HCT116 (cell line): Measurements from ENCODE around the gene HMGB2. TPM values are rescaled to one million over a fixed set of nuclear protein-coding genes. Genes with fewer than 3 reads are reported as not detected.

Source experiments
- ATAC-seq: fragments of 200-7000 bp; cut with Tn5 transposase; 2 replicates; pipeline ENCODE4 v1.9.1; 2020; ENCODE audit warnings: mild to moderate bottlenecking, moderate library complexity
- BruUV-seq: library from RNA; stranded (reverse); fragments of 400-500 nt; replicated peaks from 2 replicates; lab custom pipeline; 2021; lab: Mats Ljungman, UMichigan
- CTCF ChIA-PET: fragments of 300-600 bp; sonication (Branson Sonifier 250); formaldehyde crosslinking; loops from one replicate; lab custom pipeline; 2021; ENCODE audit warnings: antibody characterized with exemption; lab: Charles Lee
- POLR2A ChIA-PET: fragments of 300-600, 350-600 bp; sonication (Branson Sonifier 250); formaldehyde crosslinking; loops from one replicate; lab custom pipeline; 2021; ENCODE audit warnings: antibody characterized with exemption; lab: Charles Lee
- RAD21 ChIA-PET, 2 experiments: fragments of 300-600 bp; sonication (Branson Sonifier 250); formaldehyde crosslinking; loops; one replicate each; lab custom pipeline; 2023; ENCODE audit warnings: low total read pairs in 2 of 2; ENCODE audit not compliant: uncharacterized antibody in 2 of 2, unreplicated experiment in 2 of 2, low non-redundant PET in 1 of 2; lab: Charles Lee
- DNase-seq: peaks from one replicate; pipeline ENCODE4 v3.0.0-alpha.2; 2010; ENCODE audit warnings: low read depth, low spot score
- H2AFZ ChIP-seq: fragments of 200-600 bp; shearing (Covaris generic), sonication (generic); 2 replicates; pipeline ENCODE4 v1.6.1; 2017; ENCODE audit warnings: low read depth, mixed run types, mixed read lengths, antibody characterized with exemption, low read length; ENCODE audit not compliant: poor library complexity, severe bottlenecking
- H3K27ac ChIP-seq: 2 replicates; pipeline ENCODE4 v1.5.1; 2012; ENCODE audit warnings: low read depth, low read length
- H3K27me3 ChIP-seq: fragments of 200-600 bp; sonication (generic); 2 replicates; pipeline ENCODE4 v1.6.1; 2016; ENCODE audit warnings: mixed run types, low read length, mixed read lengths; ENCODE audit not compliant: insufficient read depth
- H3K36me3 ChIP-seq, 2 experiments: fragments of 200-500 bp in 1 of 2; fragments of 200-600 bp in 1 of 2; sonication (Bioruptor generic) in 1 of 2; sonication (generic) in 1 of 2; 2 replicates each; pipeline versions ENCODE4 v1.5.1 to v1.6.1; 2014 to 2016; ENCODE audit warnings: low read length in 2 of 2, inconsistent platforms in 1 of 2, mixed read lengths in 1 of 2, mixed run types in 1 of 2; ENCODE audit not compliant: insufficient read depth in 2 of 2, control insufficient read depth in 1 of 2
- H3K4me1 ChIP-seq, 2 experiments: fragments of 200-600 bp in 1 of 2; sonication (generic) in 1 of 2; 2 replicates each; pipeline versions ENCODE4 v1.5.1 to v1.6.1; 2012 to 2017; ENCODE audit warnings: low read length in 2 of 2, inconsistent platforms in 1 of 2, mild to moderate bottlenecking in 1 of 2, mixed read lengths in 1 of 2, mixed run types in 1 of 2, moderate library complexity in 1 of 2; ENCODE audit not compliant: insufficient read depth in 2 of 2, control insufficient read depth in 1 of 2
- H3K4me2 ChIP-seq: fragments of 200-600 bp; sonication (generic); 2 replicates; pipeline ENCODE4 v1.6.1; 2017; ENCODE audit warnings: mixed run types, low read length, mixed read lengths
- H3K4me3 ChIP-seq, 2 experiments: fragments of 200-600 bp in 1 of 2; sonication (generic) in 1 of 2; replicated peaks in 1 of 2; 2 replicates each; pipeline ENCODE4 v1.5.1; 2011 to 2016; ENCODE audit warnings: low read length in 2 of 2, control low read depth in 1 of 2, low read depth in 1 of 2, mild to moderate bottlenecking in 1 of 2, mixed read lengths in 1 of 2, mixed run types in 1 of 2
- H3K79me2 ChIP-seq: fragments of 200-600 bp; sonication (generic); 2 replicates; pipeline ENCODE4 v1.6.1; 2017; ENCODE audit warnings: mild to moderate bottlenecking, mixed run types, low read length, moderate library complexity, mixed read lengths; ENCODE audit not compliant: insufficient read depth
- H3K9ac ChIP-seq: fragments of 200-600 bp; sonication (generic); 2 replicates; pipeline ENCODE4 v1.6.1; 2016; ENCODE audit warnings: low read length, mixed read lengths
- H3K9me2 ChIP-seq: fragments of 200-600 bp; sonication (generic), shearing (Covaris generic); 2 replicates; pipeline ENCODE4 v1.6.1; 2017; ENCODE audit warnings: mixed run types, mild to moderate bottlenecking, moderate library complexity; ENCODE audit not compliant: insufficient read depth
- H3K9me3 ChIP-seq, 2 experiments: fragments of 200-500 bp in 1 of 2; fragments of 200-600 bp in 1 of 2; sonication (Bioruptor generic) in 1 of 2; sonication (generic) in 1 of 2; 2 replicates each; pipeline ENCODE4 v1.6.1; 2014 to 2017; ENCODE audit warnings: low read length in 2 of 2, mixed read lengths in 2 of 2, inconsistent platforms in 1 of 2, low read depth in 1 of 2, mild to moderate bottlenecking in 1 of 2, mixed run types in 1 of 2, moderate library complexity in 1 of 2; ENCODE audit not compliant: control insufficient read depth in 1 of 2, insufficient read depth in 1 of 2
- H4K20me1 ChIP-seq: fragments of 200-600 bp; sonication (generic), shearing (Covaris generic); 2 replicates; pipeline ENCODE4 v1.6.1; 2017; ENCODE audit warnings: mixed run types, mild to moderate bottlenecking, moderate library complexity; ENCODE audit not compliant: insufficient read depth
- ATF3 ChIP-seq: IDR thresholded peaks from 2 replicates; pipeline ENCODE4 v1.6.1; 2012
- CBX3 ChIP-seq: IDR thresholded peaks from 2 replicates; pipeline ENCODE4 v1.6.1; 2012; ENCODE audit warnings: low read depth
- CEBPB ChIP-seq: IDR thresholded peaks from 2 replicates; pipeline ENCODE4 v1.6.1; 2012; ENCODE audit warnings: low read depth
- EGR1 ChIP-seq: IDR thresholded peaks from 2 replicates; pipeline ENCODE4 v1.6.1; 2012; ENCODE audit warnings: low read depth
- ELF1 ChIP-seq: IDR thresholded peaks from 2 replicates; pipeline ENCODE4 v1.6.1; 2012; ENCODE audit warnings: low read depth, borderline replicate concordance
- EZH2phosphoT487 ChIP-seq: fragments of 200-600 bp; IDR thresholded peaks from 2 replicates; pipeline ENCODE4 v1.6.1; 2018; ENCODE audit warnings: antibody characterized with exemption, borderline replicate concordance
- FOSL1 ChIP-seq: IDR thresholded peaks from 2 replicates; pipeline ENCODE4 v1.6.1; 2012; ENCODE audit warnings: low read depth
- JUND ChIP-seq: IDR thresholded peaks from 2 replicates; pipeline ENCODE4 v1.6.1; 2012
- MAX ChIP-seq: IDR thresholded peaks from 2 replicates; pipeline ENCODE4 v1.6.1; 2012
- POLR2A ChIP-seq: IDR thresholded peaks from 2 replicates; pipeline ENCODE4 v1.7.0; 2011; ENCODE audit warnings: borderline replicate concordance; ENCODE audit not compliant: insufficient read depth, insufficient read length; ENCODE audit errors: extremely low read depth
- RAD21 ChIP-seq: IDR thresholded peaks from 2 replicates; pipeline ENCODE4 v1.6.1; 2012; ENCODE audit warnings: low read depth, mild to moderate bottlenecking
- SIN3A ChIP-seq: IDR thresholded peaks from 2 replicates; pipeline ENCODE4 v1.6.1; 2012; ENCODE audit warnings: low read depth
- TCF7L2 ChIP-seq: IDR thresholded peaks from 2 replicates; pipeline ENCODE4 v1.7.0; 2011; ENCODE audit warnings: borderline replicate concordance, inconsistent platforms; ENCODE audit not compliant: insufficient read depth, insufficient read length; ENCODE audit errors: extremely low read depth
- YY1 ChIP-seq: IDR thresholded peaks from 2 replicates; pipeline ENCODE4 v1.6.1; 2011; ENCODE audit warnings: low read length, low read depth, moderate library complexity, mild to moderate bottlenecking; ENCODE audit not compliant: insufficient replicate concordance; ENCODE audit errors: extremely low read depth
- ZBTB33 ChIP-seq: IDR thresholded peaks from 2 replicates; pipeline ENCODE4 v1.6.1; 2011; ENCODE audit warnings: mild to moderate bottlenecking, low read length, moderate library complexity; ENCODE audit not compliant: insufficient replicate concordance; ENCODE audit errors: extremely low read depth
- ZNF274 ChIP-seq: fragments of 200-500 bp; sonication (Bioruptor generic); IDR thresholded peaks from 2 replicates; pipeline ENCODE4 v1.6.1; 2014; ENCODE audit warnings: mild to moderate bottlenecking, low read depth, low read length, inconsistent platforms
- intact Hi-C: fragments of 100-400 bp; cut with micrococcal nuclease; formaldehyde crosslinking; loops from 2 replicates; pipeline ENCODE4 v1.10.0; 2022
- total RNA-seq: library from RNA; stranded (reverse); gene quantifications from one replicate; pipeline ENCODE4 v1.2.1, GENCODE V29; 2021; ENCODE audit not compliant: unreplicated experiment

Gene HMGB2
- total RNA-seq, 1 experiment from 2014 or later = 388 TPM

- H3K27ac ChIP-seq = no peak overlapping the region
- intact Hi-C loops = no loop called here
- no peak for DNase-seq
- BruUV-seq = no TSS peak
- TF ChIP-seq TCF7L2 (no peak), EZH2phosphoT487 (no peak), CEBPB (no peak), ELF1 (no peak), POLR2A (no peak), RAD21 (no peak), JUND (no peak), FOSL1 (no peak), ATF3 (no peak), MAX (no peak), ZBTB33 (no peak), ZNF274 (no peak), CBX3 (no peak), SIN3A (no peak), EGR1 (no peak), YY1 (no peak)
- ChIA-PET CTCF (no interaction called here), RAD21 (no interaction called here), POLR2A (no interaction called here)
- H4K20me1 ChIP-seq = no peaks in the 10 kb centered on the region
- H2AFZ ChIP-seq = no peak overlapping the region
- no peaks in the 10 kb centered on the region for H3K27me3 ChIP-seq
- no peak overlapping the region for H3K9ac ChIP-seq
- no peaks in the 10 kb centered on the region for H3K9me2 ChIP-seq
- no peak overlapping the region for H3K4me3 ChIP-seq
- no peak overlapping the region for H3K4me2 ChIP-seq
- no peaks in the 10 kb centered on the region for H3K9me3 ChIP-seq
- 0 out of 4 replicates have a peak, but pooled peaks cover 0 to 2% of the 10 kb centered on the region in 2 experiments for H3K4me1 ChIP-seq
- no peak for ATAC-seq
- H3K79me2 ChIP-seq = no peaks in the 10 kb centered on the region
- H3K36me3 ChIP-seq = no peaks in the 10 kb centered on the region
Measured at GRCh38 chr4:173362666-173363065, 28.5 kb upstream of the HMGB2 start.
